PC-9 (cell line): Measurements from ENCODE around the gene RALBP1. TPM values are rescaled to one million over a fixed set of nuclear protein-coding genes. Genes with fewer than 3 reads are reported as not detected.

Experiments
- BruUV-seq: library from RNA; stranded (reverse); fragments of 400-500 nt; replicated peaks from 2 replicates; lab custom pipeline; 2021; lab: Mats Ljungman, UMichigan
- CTCF ChIA-PET: fragments of 300-600 bp; sonication (Branson Sonifier 250); formaldehyde crosslinking; loops from one replicate; lab custom pipeline; 2022; ENCODE audit warnings: antibody characterized with exemption; lab: Charles Lee
- POLR2A ChIA-PET: fragments of 300-600 bp; sonication (Branson Sonifier 250); formaldehyde crosslinking; loops from one replicate; lab custom pipeline; 2022; ENCODE audit warnings: antibody characterized with exemption; ENCODE audit not compliant: unreplicated experiment; lab: Charles Lee
- DNase-seq, 2 experiments: peaks; one replicate each; pipeline versions ENCODE4 v3.0.0 to v3.0.0-alpha.2; 2015 to 2022; ENCODE audit warnings: mixed read lengths in 1 of 2
- H2AFZ ChIP-seq: fragments of 200-600 bp; sonication (generic); 2 replicates; pipeline ENCODE4 v1.8.1; 2017; ENCODE audit warnings: antibody characterized with exemption
- H3F3A ChIP-seq: fragments of 200-600 bp; sonication (generic); 2 replicates; pipeline ENCODE4 v1.8.1; 2017; ENCODE audit warnings: antibody characterized with exemption, mild to moderate bottlenecking, low read depth; ENCODE audit not compliant: insufficient read depth
- H3K27ac ChIP-seq: fragments of 200-600 bp; sonication (generic); 2 replicates; pipeline ENCODE4 v1.6.1; 2016; ENCODE audit warnings: mixed run types
- H3K27me3 ChIP-seq: fragments of 200-600 bp; sonication (generic); 2 replicates; pipeline ENCODE4 v1.6.1; 2016; ENCODE audit warnings: low read depth, mixed run types; ENCODE audit not compliant: insufficient read depth
- H3K36me3 ChIP-seq: fragments of 200-600 bp; sonication (generic); 2 replicates; pipeline ENCODE4 v1.6.1; 2016; ENCODE audit warnings: low read depth, mixed run types
- H3K4me1 ChIP-seq: fragments of 200-600 bp; sonication (generic); replicated peaks from 2 replicates; pipeline ENCODE4 v1.6.1; 2016; ENCODE audit warnings: mixed run types; ENCODE audit not compliant: insufficient read depth
- H3K4me2 ChIP-seq: fragments of 200-600 bp; sonication (generic); 2 replicates; pipeline ENCODE4 v1.6.1; 2017; ENCODE audit warnings: mixed run types
- H3K4me3 ChIP-seq: fragments of 200-600 bp; sonication (generic); 2 replicates; pipeline ENCODE4 v1.6.1; 2016; ENCODE audit warnings: mixed run types
- H3K79me2 ChIP-seq: fragments of 200-600 bp; sonication (generic); 2 replicates; pipeline ENCODE4 v1.6.1; 2017; ENCODE audit warnings: low read depth, mixed run types
- H3K9me2 ChIP-seq: fragments of 200-600 bp; sonication (generic); 2 replicates; pipeline ENCODE4 v1.8.1; 2017; ENCODE audit warnings: mild to moderate bottlenecking; ENCODE audit not compliant: insufficient read depth
- H3K9me3 ChIP-seq: fragments of 200-600 bp; sonication (generic); 2 replicates; pipeline ENCODE4 v1.8.1; 2016; ENCODE audit warnings: low read depth; ENCODE audit not compliant: insufficient read depth
- H4K20me1 ChIP-seq: fragments of 200-600 bp; sonication (generic); 2 replicates; pipeline ENCODE4 v1.8.1; 2017; ENCODE audit not compliant: insufficient read depth
- EZH2 ChIP-seq: fragments of 200-600 bp; sonication (generic); IDR thresholded peaks from 2 replicates; pipeline ENCODE4 v1.8.0; 2017; ENCODE audit warnings: antibody characterized with exemption, low read depth
- intact Hi-C: fragments of 100-400 bp; cut with micrococcal nuclease; formaldehyde crosslinking; loops from one replicate; pipeline ENCODE4 v1.10.0; 2022; ENCODE audit not compliant: unreplicated experiment
- total RNA-seq: library from RNA; stranded (reverse); gene quantifications from 2 replicates; pipeline ENCODE4 v1.2.3, GENCODE V29; 2021
- TF ChIP-seq, protein P1 (sequence below): fragments of 200-600 bp; sonication (generic); conservative IDR thresholded peaks from 2 replicates; pipeline ENCODE4 v1.6.1; 2017; ENCODE audit warnings: mixed run types, antibody characterized with exemption, mild to moderate bottlenecking, moderate library complexity

Gene RALBP1
- total RNA-seq, 1 experiment from 2014 or later, result 95.0 TPM

DNA sequence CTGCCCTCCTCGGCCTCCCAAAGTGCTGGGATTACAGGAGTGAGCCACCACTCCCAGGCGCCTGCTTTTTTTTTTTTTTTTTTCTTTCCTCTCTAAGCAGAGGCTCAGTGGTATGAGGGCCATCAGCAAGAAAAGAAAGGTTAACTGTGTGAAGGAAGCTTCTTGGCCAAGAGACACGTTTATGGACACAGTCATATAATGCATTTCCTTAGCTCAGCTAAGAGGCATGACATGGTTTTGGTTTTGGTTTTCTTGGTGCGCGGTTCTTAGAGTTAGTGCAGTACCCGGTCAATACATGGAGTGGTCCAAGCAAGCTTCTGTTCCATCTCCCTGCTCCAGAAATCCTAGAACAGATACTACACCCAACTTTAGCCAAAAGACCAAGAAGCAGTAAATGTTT is 42.6 kb downstream of the RALBP1 start:
- POLR2A ChIA-PET, result interaction anchor here (0.7 kb wide), 1 partner anchor 101 kb away, joined by 4 read pairs; no protein-coding TSS in a partner anchor
- CTCF ChIA-PET, result interaction anchor here (1.4 kb wide), 1 partner anchor 152 kb away, joined by 7 read pairs; no protein-coding TSS in a partner anchor

DNA sequence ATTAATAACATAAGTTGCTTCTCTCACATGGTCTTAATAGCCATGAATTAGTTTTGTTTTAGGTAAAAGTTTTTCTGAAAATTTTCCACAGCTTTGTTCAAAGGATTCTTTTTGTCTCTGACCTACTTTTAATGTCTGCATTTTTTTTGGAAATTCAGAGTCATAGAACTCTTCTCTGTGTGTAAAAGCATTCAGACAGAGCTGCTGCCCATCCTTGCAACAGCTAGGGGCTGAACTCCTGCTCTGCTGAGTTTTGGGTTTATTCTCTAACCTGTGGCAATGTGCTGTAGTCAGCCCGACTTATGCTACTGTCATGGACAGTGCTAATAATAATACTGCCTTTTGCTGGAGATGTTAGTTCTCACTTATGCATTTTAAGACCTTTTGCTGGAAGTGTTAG is 44.1 kb downstream of the RALBP1 start:
- H3K27ac ChIP-seq, result no peak overlapping the region
- DNase-seq, result no peak
- CTCF ChIA-PET, result interaction anchor here (0.7 kb wide), 1 partner anchor 152 kb away, joined by 3 read pairs; no protein-coding TSS in a partner anchor
- H3K36me3 ChIP-seq, result peaks cover 6% of the 10 kb centered on the region; the same call in 1 of the 2 replicates
- intact Hi-C loops, result no loop called here
- peaks cover 9% of the 10 kb centered on the region for H3K4me1 ChIP-seq
- no peaks in the 10 kb centered on the region for H3K9me2 ChIP-seq
- no peaks in the 10 kb centered on the region for H3K9me3 ChIP-seq
- no TSS peak for BruUV-seq
- peaks cover 23% of the 10 kb centered on the region for H3K79me2 ChIP-seq
- H3K4me3 ChIP-seq, result no peak overlapping the region
- H4K20me1 ChIP-seq, result no peaks in the 10 kb centered on the region; the same call in 1 of the 2 replicates
- H2AFZ ChIP-seq, result no peak overlapping the region
- no peak overlapping the region for H3K4me2 ChIP-seq
- POLR2A ChIA-PET, result no interaction called here
- H3F3A ChIP-seq, result peaks cover 4% of the 10 kb centered on the region
- H3K27me3 ChIP-seq, result no peaks in the 10 kb centered on the region
- TF ChIP-seq, protein P1, sequence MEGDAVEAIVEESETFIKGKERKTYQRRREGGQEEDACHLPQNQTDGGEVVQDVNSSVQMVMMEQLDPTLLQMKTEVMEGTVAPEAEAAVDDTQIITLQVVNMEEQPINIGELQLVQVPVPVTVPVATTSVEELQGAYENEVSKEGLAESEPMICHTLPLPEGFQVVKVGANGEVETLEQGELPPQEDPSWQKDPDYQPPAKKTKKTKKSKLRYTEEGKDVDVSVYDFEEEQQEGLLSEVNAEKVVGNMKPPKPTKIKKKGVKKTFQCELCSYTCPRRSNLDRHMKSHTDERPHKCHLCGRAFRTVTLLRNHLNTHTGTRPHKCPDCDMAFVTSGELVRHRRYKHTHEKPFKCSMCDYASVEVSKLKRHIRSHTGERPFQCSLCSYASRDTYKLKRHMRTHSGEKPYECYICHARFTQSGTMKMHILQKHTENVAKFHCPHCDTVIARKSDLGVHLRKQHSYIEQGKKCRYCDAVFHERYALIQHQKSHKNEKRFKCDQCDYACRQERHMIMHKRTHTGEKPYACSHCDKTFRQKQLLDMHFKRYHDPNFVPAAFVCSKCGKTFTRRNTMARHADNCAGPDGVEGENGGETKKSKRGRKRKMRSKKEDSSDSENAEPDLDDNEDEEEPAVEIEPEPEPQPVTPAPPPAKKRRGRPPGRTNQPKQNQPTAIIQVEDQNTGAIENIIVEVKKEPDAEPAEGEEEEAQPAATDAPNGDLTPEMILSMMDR, result no peak
- no peak for TF ChIP-seq EZH2

More for the DNA sequence above, 42.6 kb downstream of the RALBP1 start:
- H4K20me1 ChIP-seq, result no peaks in the 10 kb centered on the region; the same call in 1 of the 2 replicates
- peaks cover 6% of the 10 kb centered on the region; the same call in 1 of the 2 replicates for H3K36me3 ChIP-seq
- no peak overlapping the region for H3K4me2 ChIP-seq
- no peak for DNase-seq
- no peak overlapping the region for H3K27ac ChIP-seq
- H3K79me2 ChIP-seq, result peaks cover 25% of the 10 kb centered on the region
- peaks cover 24% of the 10 kb centered on the region for H3K4me1 ChIP-seq
- no peaks in the 10 kb centered on the region for H3K9me3 ChIP-seq
- no peak overlapping the region for H3K4me3 ChIP-seq
- H3K27me3 ChIP-seq, result no peaks in the 10 kb centered on the region
- H3F3A ChIP-seq, result peaks cover 17% of the 10 kb centered on the region
- no peaks in the 10 kb centered on the region for H3K9me2 ChIP-seq
- TF ChIP-seq, protein P1, result no peak
- no peak for TF ChIP-seq EZH2
- BruUV-seq, result no TSS peak
- H2AFZ ChIP-seq, result no peak overlapping the region
- intact Hi-C loops, result loop anchor here (2.0 kb wide), 1 partner anchor 445 kb away; no protein-coding TSS in a partner anchor

DNA sequence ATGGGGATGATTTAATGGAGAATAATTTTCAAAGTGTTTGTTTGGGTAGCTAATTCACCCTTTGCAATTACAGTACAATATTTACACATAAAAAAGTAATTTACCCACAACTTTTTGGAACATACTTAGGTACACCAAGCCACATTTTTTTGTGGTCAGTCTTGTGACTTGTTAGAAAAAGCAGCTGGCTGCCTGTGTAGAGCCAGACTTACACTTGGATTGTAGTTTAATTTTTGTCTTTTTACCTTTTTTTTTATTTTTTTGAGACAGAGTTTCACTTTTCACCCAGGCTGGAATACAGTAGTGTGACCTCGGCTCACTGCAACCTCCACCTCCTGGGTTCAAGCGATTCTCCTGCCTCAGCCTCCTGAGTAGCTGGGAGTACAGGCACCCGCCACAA is 45.4 kb downstream of the RALBP1 start:
- TF ChIP-seq EZH2, result no peak
- TF ChIP-seq, protein P1, result no peak
- no peaks in the 10 kb centered on the region for H3K9me2 ChIP-seq
- no peak overlapping the region for H3K4me2 ChIP-seq
- no peak overlapping the region for H2AFZ ChIP-seq
- H3K4me1 ChIP-seq, result peaks cover 5% of the 10 kb centered on the region; the same call in 1 of the 2 replicates
- no peak for DNase-seq
- POLR2A ChIA-PET, result interaction anchor here (0.6 to 0.7 kb wide), 3 partner anchors 364 to 808 kb away, joined by 3 to 8 read pairs (median 4); no protein-coding TSS in a partner anchor
- CTCF ChIA-PET, result no interaction called here
- no peaks in the 10 kb centered on the region for H3K27me3 ChIP-seq
- H3K27ac ChIP-seq, result no peak overlapping the region
- H3K36me3 ChIP-seq, result peaks cover 9% of the 10 kb centered on the region; the same call in 1 of the 2 replicates
- H3K79me2 ChIP-seq, result peaks cover 13% of the 10 kb centered on the region
- BruUV-seq, result no TSS peak
- H3K9me3 ChIP-seq, result no peaks in the 10 kb centered on the region
- no peaks in the 10 kb centered on the region; the same call in 1 of the 2 replicates for H4K20me1 ChIP-seq
- no peak overlapping the region for H3K4me3 ChIP-seq
- no peaks in the 10 kb centered on the region; the same call in 1 of the 2 replicates for H3F3A ChIP-seq
- intact Hi-C loops, result no loop called here
